NCI-H146 treated with DMSO at 0.1 percent for 48 hours (cell line): ENCODE measurements around the gene SPATA16.
"Not testable (repeated sequence)": the region's sequence is repeated elsewhere in the genome, so short reads cannot be mapped to it uniquely, and the experiment has no call there.

Source experiments
- DNase-seq: peaks from one replicate; lab custom pipeline; 2025; ENCODE audit not compliant: unreplicated experiment; lab: John Stamatoyannopoulos, UW

SPATA16 gene

GRCh38 chr3:173065543-173065981 lies 75.5 kb downstream of the SPATA16 start:
- DNase-seq: no peak

GRCh38 chr3:173064631-173065030 lies 76.4 kb downstream of the SPATA16 start:
- no peak for DNase-seq

- DNase-seq: no peak
Measured at GRCh38 chr3:173058229-173058628, 82.8 kb downstream of the SPATA16 start.

DNA sequence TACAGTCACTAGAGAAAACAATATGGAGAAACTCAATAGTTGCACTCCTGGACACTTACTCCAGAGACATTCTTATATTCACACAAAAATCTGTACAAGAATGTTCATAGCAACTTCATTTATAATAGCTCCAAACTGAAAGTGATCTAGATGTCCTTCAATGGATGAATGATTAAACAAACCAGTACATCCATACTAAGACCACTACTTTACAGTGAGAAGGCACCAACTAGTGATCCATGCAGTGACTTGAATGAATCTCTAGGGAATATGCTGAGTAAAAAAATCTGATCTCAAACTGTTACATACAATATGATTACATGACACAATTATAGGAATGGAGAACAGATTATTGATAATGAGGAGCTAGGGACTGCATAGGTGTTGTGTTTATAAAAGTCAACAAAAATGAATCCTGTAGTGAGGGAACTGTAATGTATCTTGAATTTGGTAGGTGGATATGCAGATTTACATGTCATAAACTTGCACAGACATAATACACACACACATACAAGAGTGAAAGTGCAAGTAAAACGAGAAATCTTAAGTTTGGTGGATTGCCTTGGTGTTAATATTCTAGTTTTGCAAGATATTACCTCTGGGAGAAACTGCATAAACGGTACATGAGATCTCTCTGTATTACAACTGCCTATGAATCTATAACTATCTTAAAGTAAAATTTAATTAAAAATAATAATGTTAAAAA lies 85.7 kb downstream of the SPATA16 start:
- DNase-seq: no peak

- no peak for DNase-seq
Measured at GRCh38 chr3:173049360-173049759, 91.7 kb downstream of the SPATA16 start.

- no peak for DNase-seq
Measured at GRCh38 chr3:173045770-173046382, 95.2 kb downstream of the SPATA16 start.

DNA sequence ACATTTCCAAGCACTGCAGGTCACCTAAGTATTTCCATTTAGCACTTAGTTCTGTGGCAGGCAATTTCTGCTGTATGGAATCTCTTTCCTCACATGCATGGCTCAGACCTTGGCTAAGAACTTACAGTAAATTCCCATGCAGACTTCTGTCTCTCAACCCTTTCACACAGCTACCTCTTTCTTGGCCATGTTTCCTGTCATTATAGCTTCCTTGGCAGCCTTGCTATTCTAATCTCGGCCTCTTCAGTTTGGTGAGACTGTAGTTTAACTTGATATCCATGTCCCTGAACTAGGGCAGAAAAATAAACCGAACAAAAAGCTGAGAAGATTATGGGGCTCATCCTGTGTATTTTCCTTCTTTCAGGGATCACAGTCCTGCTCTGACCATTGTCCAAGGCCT lies 96.0 kb downstream of the SPATA16 start:
- no peak for DNase-seq

DNA sequence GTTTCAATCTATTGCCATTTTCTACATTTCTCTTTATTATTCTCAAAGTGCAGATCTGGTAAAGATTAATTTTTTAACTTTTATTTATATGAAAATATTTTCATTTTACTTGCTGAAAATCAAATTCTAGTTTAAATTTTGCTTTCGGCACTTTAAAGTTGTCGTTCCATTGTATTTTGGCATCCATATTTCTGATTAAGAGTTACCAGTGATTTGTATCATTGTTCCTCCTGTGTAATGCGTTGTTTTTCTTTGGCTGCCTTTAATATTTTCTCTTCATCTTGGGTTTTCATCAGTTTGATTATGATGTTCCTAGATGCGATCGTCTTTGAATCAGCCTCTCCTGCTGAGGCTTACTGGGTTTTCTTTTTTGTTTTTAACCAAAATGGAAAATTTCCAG lies 97.3 kb downstream of the SPATA16 start:
- no peak for DNase-seq

- no peak for DNase-seq
Measured at GRCh38 chr3:173038484-173038871, 102.6 kb downstream of the SPATA16 start.

DNA sequence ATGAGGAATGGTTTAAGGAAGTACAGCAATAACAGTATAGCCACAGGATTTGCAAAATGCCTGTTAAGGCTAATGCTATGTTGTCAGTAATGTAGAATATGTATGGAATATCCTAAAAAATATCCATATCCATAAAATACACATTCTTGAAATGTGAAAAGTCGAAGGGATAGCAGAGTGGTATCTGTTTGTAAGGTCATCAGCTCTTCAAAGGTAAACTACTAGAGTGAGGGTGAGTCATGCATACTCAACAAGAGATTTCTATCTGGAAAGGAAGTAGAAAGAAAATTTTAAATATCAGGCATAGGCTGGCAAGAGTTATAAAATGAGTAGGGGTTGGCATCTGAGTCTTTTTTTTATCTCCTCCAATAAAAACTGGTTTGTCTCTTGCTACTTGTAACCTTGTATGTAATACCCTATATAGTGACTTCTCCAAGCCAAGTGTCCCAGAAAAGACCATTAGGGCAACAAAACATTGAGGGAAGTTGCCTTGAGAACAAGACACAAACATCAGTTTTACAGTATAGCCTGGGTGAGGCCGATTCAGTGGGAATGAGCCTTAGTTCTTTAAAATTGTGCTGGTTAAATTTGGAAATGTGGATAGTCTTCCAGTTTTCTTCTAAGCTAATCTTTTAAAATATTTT lies 103.1 kb downstream of the SPATA16 start:
- no peak for DNase-seq

- DNase-seq: no peak
Measured at GRCh38 chr3:173030273-173030672, 110.8 kb downstream of the SPATA16 start.

DNA sequence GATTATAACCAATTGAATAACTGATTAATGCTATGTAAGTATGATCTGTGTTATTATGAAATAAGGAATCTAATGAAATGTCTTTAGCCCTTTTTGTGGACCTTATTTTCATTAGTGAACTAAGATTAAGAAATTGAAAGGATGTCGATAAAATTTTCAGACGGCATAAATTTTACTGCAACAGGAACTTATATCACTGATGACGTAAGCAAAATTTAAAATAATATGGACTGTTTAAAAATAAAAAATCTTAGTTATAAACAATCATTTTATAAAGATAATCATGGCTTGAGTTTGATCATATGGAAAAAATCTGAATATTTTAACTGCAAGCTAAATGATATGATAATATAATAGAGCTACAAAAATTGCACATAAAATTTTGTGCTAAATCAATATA lies 112.7 kb downstream of the SPATA16 start:
- no peak for DNase-seq

GRCh38 chr3:173027429-173027828 lies 113.6 kb downstream of the SPATA16 start:
- DNase-seq: no peak

- no peak for DNase-seq
Measured at GRCh38 chr3:173025941-173026340, 115.1 kb downstream of the SPATA16 start.

- DNase-seq: no peak
Measured at GRCh38 chr3:173021547-173022185, 119.4 kb downstream of the SPATA16 start.

- not testable (repeated sequence) for DNase-seq
Measured at GRCh38 chr3:173020128-173020527, 120.9 kb downstream of the SPATA16 start.

DNA sequence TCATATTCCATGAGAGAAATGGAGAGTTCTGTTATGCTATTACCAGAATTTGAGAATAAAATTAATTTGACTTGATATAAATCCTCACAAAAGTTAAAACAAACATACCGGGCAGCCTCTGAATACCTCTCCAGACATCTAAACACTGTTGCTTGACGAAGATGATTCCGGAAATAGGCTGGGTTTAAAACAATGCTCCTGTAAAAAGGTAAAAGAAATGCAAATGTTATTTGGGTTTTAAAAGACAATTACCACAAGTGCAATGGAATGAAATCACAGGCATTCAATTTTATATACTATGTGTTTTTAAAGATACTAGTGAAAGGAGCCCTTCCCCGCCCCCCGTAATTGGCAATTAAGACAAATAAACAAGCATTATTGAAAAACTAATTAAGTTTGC lies 121.7 kb downstream of the SPATA16 start:
- no peak for DNase-seq

DNA sequence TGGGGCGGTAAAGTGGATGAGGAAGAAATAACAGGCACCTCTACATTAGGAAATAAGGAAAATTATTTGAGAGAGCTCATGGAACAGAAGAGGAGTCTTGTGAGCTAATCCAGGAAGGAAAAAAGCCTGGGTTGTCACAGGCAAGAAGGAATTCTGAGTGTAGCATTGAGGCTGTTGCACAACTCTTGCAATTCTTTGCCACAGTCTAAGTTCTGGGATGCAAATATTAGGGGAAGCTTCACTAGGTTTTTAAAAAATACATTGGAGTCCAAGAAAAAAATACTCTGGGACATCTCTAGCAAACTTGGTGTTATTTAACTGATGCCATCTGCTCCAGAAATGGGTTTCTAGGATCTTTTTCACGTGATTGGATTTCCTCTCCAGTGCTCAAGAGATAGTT lies 122.3 kb downstream of the SPATA16 start:
- no peak for DNase-seq

GRCh38 chr3:173013219-173013832 lies 127.7 kb downstream of the SPATA16 start:
- no peak for DNase-seq

DNA sequence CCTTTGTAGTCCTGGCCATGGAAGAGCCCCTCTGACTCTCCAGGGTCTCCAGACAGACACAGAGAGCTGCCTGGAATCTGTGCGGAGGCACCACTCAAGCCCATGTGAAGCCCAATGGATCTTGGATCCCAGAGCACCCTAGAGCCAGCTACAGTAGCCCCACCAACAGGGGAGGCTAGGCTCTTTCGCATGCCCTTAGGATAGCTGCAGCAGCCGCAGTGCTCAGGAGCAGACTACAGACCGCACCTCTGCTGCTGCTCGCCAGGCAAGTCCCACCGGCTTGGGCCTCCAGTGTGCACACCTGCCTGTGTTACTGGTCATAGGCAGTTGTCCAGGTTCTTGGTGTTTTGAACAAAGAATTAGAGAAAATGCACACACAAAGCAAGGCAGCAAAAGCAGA lies 131.6 kb downstream of the SPATA16 start:
- DNase-seq: no peak

DNA sequence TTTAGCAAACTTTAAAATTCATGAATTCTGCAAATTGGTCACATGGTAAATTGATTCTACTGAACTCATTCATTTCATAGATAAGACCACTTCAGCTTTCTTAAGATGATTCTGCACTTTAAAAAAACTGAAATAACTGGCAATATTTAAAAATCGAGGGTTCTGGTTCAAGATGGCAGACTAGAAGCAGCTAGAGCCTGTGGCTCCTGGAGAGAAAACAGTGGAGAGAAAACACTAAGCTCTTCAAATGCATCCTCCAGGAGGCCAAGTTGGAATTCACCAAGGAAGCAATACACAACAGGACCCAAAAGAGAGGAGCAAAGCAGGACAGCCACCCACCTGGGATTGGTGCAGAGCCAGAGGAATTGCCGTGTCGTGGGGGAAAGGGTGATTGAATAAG lies 132.1 kb downstream of the SPATA16 start:
- DNase-seq: no peak
